Stimulated activated CD4-positive, alpha-beta T cell treated with anti-CD3 and anti-CD28 coated beads, Interleukin-1b, Interleukin-23, amount 100 ng/mL, for 1 hour (primary cell): Measurements from ENCODE around the gene STRBP.

Experiments used
- DNase-seq, 2 donors: peaks; one replicate each; pipeline ENCODE4 v3.0.0-alpha.2; 2020; ENCODE audit warnings: low read depth in 2 of 2

STRBP gene

GRCh38 chr9:123098096-123098459 is 170.3 kb downstream of the STRBP start:
- no peak for DNase-seq

- DNase-seq, result no peak
These were observed 170.8 kb downstream of the STRBP start for GRCh38 chr9:123097430-123098095.

GRCh38 chr9:123096987-123097386 is 171.4 kb downstream of the STRBP start:
- no peak for DNase-seq

GRCh38 chr9:123093141-123093540 is 175.2 kb downstream of the STRBP start:
- no peak for DNase-seq

GRCh38 chr9:123091459-123091858 is 176.9 kb downstream of the STRBP start:
- no peak for DNase-seq

- DNase-seq, result no peak
These were observed 177.4 kb downstream of the STRBP start for GRCh38 chr9:123090956-123091355.

GRCh38 chr9:123090198-123090896 is 178.0 kb downstream of the STRBP start:
- no peak for DNase-seq

- no peak for DNase-seq
These were observed 178.6 kb downstream of the STRBP start for GRCh38 chr9:123089790-123090189.

- no peak for DNase-seq
These were observed 179.3 kb downstream of the STRBP start for GRCh38 chr9:123089040-123089439.

GRCh38 chr9:123087359-123087888 is 181.0 kb downstream of the STRBP start:
- DNase-seq, result no peak

GRCh38 chr9:123085916-123086315 is 182.5 kb downstream of the STRBP start:
- DNase-seq, result no peak

- no peak for DNase-seq
These were observed 184.1 kb downstream of the STRBP start for GRCh38 chr9:123084256-123084655.

- no peak for DNase-seq
These were observed 184.7 kb downstream of the STRBP start for GRCh38 chr9:123083680-123084079.

- no peak for DNase-seq
These were observed 186.6 kb downstream of the STRBP start for GRCh38 chr9:123081824-123082223.

- no peak for DNase-seq
These were observed 187.9 kb downstream of the STRBP start for GRCh38 chr9:123080444-123080843.

GRCh38 chr9:123074628-123075027 is 193.8 kb downstream of the STRBP start:
- DNase-seq, result no peak

- no peak for DNase-seq
These were observed 194.4 kb downstream of the STRBP start for GRCh38 chr9:123073991-123074422.

GRCh38 chr9:123073441-123073840 is 194.9 kb downstream of the STRBP start:
- DNase-seq, result no peak

- DNase-seq, result no peak
These were observed 195.9 kb downstream of the STRBP start for GRCh38 chr9:123072407-123072995.
